ENCODE results near the gene CCDC137. TPM values are rescaled to one million over a fixed set of nuclear protein-coding genes. Genes with fewer than 3 reads are reported as not detected.

Gene CCDC137
- total and polyA plus RNA-seq, 2 of the 13 experiments (the other 11 are each of a cell fraction or from before 2014, with no cell fraction given), result 14.6 to 39.1 TPM

- TF ChIP-seq KDM2A (CRISPR knock-in tag; IDR thresholded peaks at IDR 0.05; ENCODE audit: borderline replicate concordance, low read depth), result peak; percentile 99
- peak; percentile 97 for TF ChIP-seq BRF2 (CRISPR knock-in tag; IDR thresholded peaks at IDR 0.05)
- peak; percentile 83 for TF ChIP-seq FOXK1 (CRISPR knock-in tag; IDR thresholded peaks at IDR 0.05; ENCODE audit: borderline replicate concordance, low read depth)
- peak; percentile 89 for TF ChIP-seq GABPB1 (CRISPR knock-in tag; IDR thresholded peaks at IDR 0.05)
- no peak for TF ChIP-seq ZNF383 (CRISPR knock-in tag; IDR thresholded peaks at IDR 0.05; ENCODE audit: borderline replicate concordance)
- peak; percentile 87 for TF ChIP-seq ZNF12 (CRISPR knock-in tag; IDR thresholded peaks at IDR 0.05)
- 0 out of 2 replicates have a peak, but pooled peaks have one; percentile 7 for TF ChIP-seq MAFG (CRISPR knock-in tag; IDR thresholded peaks at IDR 0.05)
- no peak for TF ChIP-seq ELF4 (CRISPR knock-in tag; IDR thresholded peaks at IDR 0.05; ENCODE audit: borderline replicate concordance)
- peak; percentile 73; the same call in 1 of the 2 replicates for TF ChIP-seq ONECUT2 (CRISPR knock-in tag; IDR thresholded peaks at IDR 0.05)
- TF ChIP-seq TEAD3 (CRISPR knock-in tag; optimal IDR thresholded peaks at IDR 0.05; ENCODE audit: borderline replicate concordance), result peak; percentile 90
- no peak; the same call in none of the 2 replicates for TF ChIP-seq FLYWCH1 (CRISPR knock-in tag; IDR thresholded peaks at IDR 0.05)
Observed at GRCh38 chr17:81711814-81712467, 45.4 kb downstream of the CCDC137 start, which contains the start of gene SLC25A10 (continued).

- CTCF ChIA-PET (ENCODE audit: low intra/inter-chr PET ratio, low total read pairs), result interaction anchor here (0.6 kb wide), 1 partner anchor 154 kb away, joined by 3 read pairs; no protein-coding TSS in a partner anchor
- peaks cover 14 to 36% of the 10 kb centered on the region in 2 experiments for H3K36me3 ChIP-seq (replicated peaks in 1 of 2; ENCODE audit: control insufficient read depth in 1 of 2, insufficient read depth in 2 of 2, low read length in 2 of 2)
- in situ Hi-C loops (cut with HindIII; ENCODE audit: extremely low pct_ligation_motif_present, low pct_unique_long_range_greater_than_20kb), result no loop called here
- TF ChIP-seq ZNF737 (CRISPR knock-in tag; IDR thresholded peaks at IDR 0.05; ENCODE audit: borderline replicate concordance) (no peak), PBX3 (CRISPR knock-in tag; IDR thresholded peaks at IDR 0.05; ENCODE audit: borderline replicate concordance) (no peak), AKAP8 (CRISPR knock-in tag; IDR thresholded peaks at IDR 0.05) (no peak), ZBTB20 (CRISPR knock-in tag; IDR thresholded peaks at IDR 0.05; ENCODE audit: borderline replicate concordance, low read depth) (no peak), ZNF10 (CRISPR knock-in tag; IDR thresholded peaks at IDR 0.05; ENCODE audit: borderline replicate concordance, low read depth) (no peak), ARNTL (CRISPR knock-in tag; IDR thresholded peaks at IDR 0.05) (no peak), ZNF746 (CRISPR knock-in tag; IDR thresholded peaks at IDR 0.05) (no peak), CEBPG (CRISPR knock-in tag; IDR thresholded peaks at IDR 0.05) (no peak), MED13 (CRISPR knock-in tag; IDR thresholded peaks at IDR 0.05) (no peak), KAT2B (IDR thresholded peaks at IDR 0.05; ENCODE audit: borderline replicate concordance, low read depth, low read length) (no peak)
Observed at GRCh38 chr17:81712468-81713003, 46.0 kb downstream of the CCDC137 start.

More at GRCh38 chr17:81712468-81713003, 46.0 kb downstream of the CCDC137 start:
- Histone ChIP-seq H3K9me3 (ENCODE audit: low read length) (no peaks in the 10 kb centered on the region), H2AFZ (ENCODE audit: low read length) (no peak overlapping the region), H4K20me1 (ENCODE audit: insufficient read depth, low read length) (no peaks in the 10 kb centered on the region), H3K4me1 (ENCODE audit: insufficient read depth, low read length) (peaks cover 32% of the 10 kb centered on the region), H3K4me2 (ENCODE audit: low read depth, low read length) (peak overlapping the region; percentile 96), H3K79me2 (ENCODE audit: insufficient read depth, low read length) (peaks cover 31% of the 10 kb centered on the region), H3K4me3 (replicated peaks in 1 of 3; ENCODE audit: insufficient read depth in 1 of 3, low read depth in 2 of 3, low read length in 3 of 3) (peak overlapping the region; percentile 87 to 95 (median 92)), H3K27ac (ENCODE audit: extremely low read length, insufficient read depth, low read length) (peak overlapping the region; percentile 93), H3K27me3 (ENCODE audit: control insufficient read depth in 1 of 2, insufficient read depth in 2 of 2, low read length in 2 of 2) (no peaks in the 10 kb centered on the region; a peak in 1 of 5 replicates), H3K9ac (ENCODE audit: insufficient read depth, low read depth, low read length) (peak overlapping the region; percentile 93)
- peak; percentile 23 for ATAC-seq
- no peak for FAIRE-seq
- DNase-seq (ENCODE audit: low spot score), result peak; percentile 46
- TSS peak; percentile 38 for BruUV-seq (replicated peaks)
- WGBS (ENCODE audit: low lambda C conversion rate), result 2% methylated on average over 8 of the region's 41 CpGs
- intact Hi-C loops (cut with micrococcal nuclease; ENCODE audit: unreplicated experiment), result loop anchor here (1.0 kb wide), 1 partner anchor 9 kb away; the partner anchor contains the start of gene MRPL12
- POLR2A ChIA-PET, result interaction anchor here (1.0 to 6.3 kb wide), 11 partner anchors 9 to 325 kb away, joined by 3 to 143 read pairs (median 14); partner anchors contain the start of genes ARL16, CCDC137, DCXR and HGS
